Activated T-cell treated with anti-CD3 and anti-CD28 coated beads for 1 hour (primary cell): Measurements from ENCODE around the gene ITGA6.

Experiments
- DNase-seq: peaks from one replicate; pipeline ENCODE4 v3.0.0-alpha.2; 2020; ENCODE audit warnings: low read depth

Gene ITGA6

DNA sequence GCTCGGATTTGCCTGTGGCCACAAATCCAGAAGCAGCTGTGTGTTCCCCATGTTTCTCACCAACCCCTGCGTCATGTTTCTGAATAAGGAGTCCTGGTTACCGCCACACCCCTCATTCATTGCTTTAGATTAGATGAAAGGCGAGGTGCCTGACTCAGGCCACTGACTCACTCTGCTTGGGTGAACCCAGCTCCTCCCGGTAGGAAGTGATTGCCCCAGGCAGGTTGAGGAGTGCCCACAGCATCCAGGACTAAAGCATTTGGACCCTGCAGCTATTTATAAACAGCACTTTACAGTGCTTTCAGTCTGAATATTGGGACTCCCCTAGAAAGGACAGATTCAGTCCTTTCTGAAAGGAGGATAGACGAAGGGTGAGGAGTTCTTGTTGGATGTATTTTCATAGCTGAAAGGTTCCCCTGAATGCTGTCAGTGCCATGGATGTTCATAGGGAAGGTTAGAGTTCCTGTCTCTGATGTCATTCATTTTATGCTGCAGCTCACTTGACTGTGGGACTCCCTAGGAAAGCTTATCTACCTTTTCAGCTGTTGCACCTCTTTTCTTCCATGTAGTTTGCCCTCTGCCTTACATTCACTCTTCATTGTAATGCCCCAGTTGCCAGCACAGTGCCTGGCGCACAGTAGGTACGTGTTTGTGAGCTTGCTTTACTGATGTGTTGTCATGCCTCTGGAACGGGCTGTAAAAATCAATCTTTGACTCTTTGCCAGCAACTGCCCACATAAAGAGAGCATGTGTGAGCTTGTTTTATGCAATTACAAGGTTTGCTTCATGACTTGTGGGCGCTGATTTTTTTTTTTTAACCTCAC, 14.9 kb downstream of the ITGA6 start:
- DNase-seq, result peak; percentile 33

GRCh38 chr2:172445851-172446250, 18.5 kb downstream of the ITGA6 start:
- no peak for DNase-seq

GRCh38 chr2:172446474-172447063, 19.2 kb downstream of the ITGA6 start:
- DNase-seq, result no peak

- no peak for DNase-seq
Measured at GRCh38 chr2:172447811-172448493, 20.6 kb downstream of the ITGA6 start.

GRCh38 chr2:172448544-172449267, 21.3 kb downstream of the ITGA6 start:
- no peak for DNase-seq

GRCh38 chr2:172449911-172450550, 22.6 kb downstream of the ITGA6 start:
- no peak for DNase-seq

GRCh38 chr2:172451923-172452322, 24.5 kb downstream of the ITGA6 start:
- DNase-seq, result no peak

DNA sequence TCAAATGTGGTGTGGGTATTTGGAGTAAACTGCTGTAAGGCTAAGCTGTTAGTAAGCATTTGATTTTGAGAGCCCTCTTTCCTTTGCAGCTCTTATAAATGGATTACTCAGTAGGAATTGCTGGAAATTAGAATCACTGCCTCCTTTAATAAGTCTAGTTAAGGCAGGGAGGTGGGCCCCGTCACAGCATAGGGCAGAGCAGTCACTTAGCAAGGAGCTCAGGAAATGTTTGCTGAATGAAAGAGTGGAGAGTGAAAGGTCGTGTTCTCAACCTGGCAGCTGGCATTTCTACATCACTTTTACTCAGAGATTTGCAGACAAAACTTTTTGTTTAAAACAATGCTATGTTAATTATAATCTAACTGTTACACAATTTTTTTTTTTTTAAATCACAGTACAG, 25.5 kb downstream of the ITGA6 start:
- no peak for DNase-seq

- DNase-seq, result no peak
Measured at GRCh38 chr2:172454404-172455120, 27.2 kb downstream of the ITGA6 start.

DNA sequence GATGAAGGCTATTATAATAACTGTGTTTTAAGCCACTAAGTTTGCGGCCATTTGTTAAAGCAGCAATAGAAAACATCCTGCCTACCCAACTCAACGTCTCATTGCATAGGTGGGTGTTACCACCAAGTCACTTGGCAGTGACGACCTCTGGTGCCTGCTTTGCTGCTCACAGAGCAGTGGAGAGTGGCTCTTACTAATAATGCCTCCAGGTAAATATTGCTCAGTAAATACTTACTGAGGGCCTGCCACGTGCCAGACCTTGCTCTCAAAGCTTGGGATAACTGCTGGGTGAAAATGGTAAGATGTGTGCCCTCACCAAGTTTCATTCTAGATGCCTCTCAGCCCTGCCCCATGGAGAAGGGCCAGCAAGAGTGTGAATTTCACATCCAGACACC, 27.7 kb downstream of the ITGA6 start:
- DNase-seq, result no peak

DNA sequence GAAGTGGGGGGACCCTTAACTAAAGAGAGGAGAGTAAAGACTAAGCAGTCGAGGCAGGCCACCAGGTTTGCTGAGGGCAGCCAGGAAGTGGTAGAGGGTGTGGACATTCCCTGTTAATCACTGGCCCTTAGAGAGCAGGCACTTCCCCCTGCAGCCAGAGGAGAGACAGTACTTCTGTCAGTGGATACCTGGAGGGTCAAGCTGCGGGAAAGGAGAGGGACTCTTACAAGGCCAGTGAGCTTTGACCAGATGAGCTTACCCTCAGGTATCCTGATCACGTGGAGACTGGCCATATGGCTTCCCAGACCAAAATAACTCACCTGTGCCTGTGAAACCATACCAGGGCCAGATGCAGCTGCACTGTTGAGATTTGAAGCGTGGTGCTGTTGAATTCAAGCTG, 28.6 kb downstream of the ITGA6 start:
- DNase-seq, result no peak

- no peak for DNase-seq
Measured at GRCh38 chr2:172457536-172457935, 30.1 kb downstream of the ITGA6 start.

DNA sequence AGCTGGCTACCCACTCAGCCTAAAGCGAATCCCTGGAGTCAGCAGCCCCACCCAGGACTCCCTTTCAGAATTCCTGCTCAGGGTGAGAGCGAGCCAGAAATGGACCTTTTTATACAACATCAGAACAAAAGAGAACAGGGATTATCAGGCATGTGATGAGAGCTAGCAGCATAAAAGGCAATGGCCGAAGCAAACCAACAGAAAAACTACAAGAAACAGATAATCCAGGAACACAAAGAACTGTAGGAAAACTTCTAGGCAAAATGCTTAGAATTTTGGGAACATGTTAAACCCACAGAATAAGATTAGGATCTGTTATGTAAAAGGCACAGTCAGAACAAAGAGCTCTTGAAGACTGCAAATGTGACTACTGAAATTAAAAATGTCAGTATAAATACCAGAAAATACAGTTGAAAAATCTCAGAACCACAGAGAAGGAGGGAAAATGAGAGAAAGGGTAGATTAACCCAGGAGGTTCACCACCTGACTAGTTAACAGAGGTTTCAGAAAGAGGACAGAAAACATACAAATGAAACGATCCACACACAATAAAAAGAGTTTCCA, 31.3 kb downstream of the ITGA6 start:
- DNase-seq, result no peak

GRCh38 chr2:172460780-172461201, 33.4 kb downstream of the ITGA6 start:
- no peak for DNase-seq

DNA sequence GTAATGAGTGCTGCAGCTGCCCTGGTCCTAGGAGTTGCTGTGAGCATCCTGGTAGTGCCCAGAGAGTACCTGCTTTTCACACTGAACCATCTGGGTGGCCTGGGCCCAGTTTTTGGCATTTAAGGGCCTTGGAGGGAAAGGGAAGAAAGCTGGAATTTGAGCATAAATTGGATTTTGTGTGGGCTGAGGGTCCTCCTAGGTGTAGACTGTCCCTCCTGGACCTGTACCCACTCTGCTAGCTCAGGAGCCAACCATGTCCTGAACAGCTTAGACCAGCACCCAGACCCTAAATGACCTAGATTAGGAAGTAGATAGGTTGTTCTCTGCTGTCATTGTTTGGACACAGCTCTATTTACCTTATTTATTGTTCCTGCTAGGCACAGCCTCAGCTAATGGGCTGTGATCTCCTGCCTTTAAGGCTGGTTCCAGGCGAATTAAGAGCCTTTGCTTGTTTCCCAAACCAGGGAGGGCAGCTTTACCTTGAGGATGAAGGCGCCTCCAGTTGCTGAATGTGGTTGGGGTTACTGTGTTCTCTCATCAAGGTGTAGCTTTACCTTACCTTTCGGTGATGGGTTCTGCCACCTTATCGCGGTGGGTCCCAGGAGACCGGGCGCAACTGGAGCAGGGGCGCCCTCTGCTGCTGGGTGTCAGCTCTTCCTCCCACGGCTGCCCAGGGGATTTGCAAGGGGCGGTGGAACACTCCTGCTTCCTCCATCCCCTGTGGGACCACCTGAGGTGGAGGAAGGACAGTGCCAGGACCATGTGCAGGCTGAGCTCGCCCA, 34.4 kb downstream of the ITGA6 start:
- DNase-seq, result peak; percentile 77

DNA sequence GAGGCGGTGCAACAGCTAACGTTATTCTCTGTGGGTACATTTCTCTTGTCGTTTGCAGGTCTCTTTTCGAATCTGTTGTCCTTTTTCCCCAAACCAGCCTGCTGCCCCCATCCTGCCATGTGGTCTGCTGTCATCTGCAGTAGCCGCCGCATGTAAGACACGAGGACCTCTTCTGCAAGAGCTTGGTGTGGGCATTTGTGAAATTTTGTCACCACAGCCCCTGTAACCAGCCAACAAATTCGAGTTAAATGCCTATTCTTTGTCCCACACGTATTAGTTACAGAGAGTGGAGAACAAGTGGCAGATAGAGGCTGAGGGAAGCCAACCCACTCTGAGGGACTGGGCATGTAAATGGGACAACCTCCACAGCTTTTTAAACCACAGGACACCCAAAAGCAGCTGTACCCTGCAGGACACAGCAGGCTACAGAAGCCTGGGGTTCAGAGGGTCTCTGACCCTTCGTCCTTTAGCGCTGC, 35.0 kb downstream of the ITGA6 start:
- DNase-seq, result no peak

DNA sequence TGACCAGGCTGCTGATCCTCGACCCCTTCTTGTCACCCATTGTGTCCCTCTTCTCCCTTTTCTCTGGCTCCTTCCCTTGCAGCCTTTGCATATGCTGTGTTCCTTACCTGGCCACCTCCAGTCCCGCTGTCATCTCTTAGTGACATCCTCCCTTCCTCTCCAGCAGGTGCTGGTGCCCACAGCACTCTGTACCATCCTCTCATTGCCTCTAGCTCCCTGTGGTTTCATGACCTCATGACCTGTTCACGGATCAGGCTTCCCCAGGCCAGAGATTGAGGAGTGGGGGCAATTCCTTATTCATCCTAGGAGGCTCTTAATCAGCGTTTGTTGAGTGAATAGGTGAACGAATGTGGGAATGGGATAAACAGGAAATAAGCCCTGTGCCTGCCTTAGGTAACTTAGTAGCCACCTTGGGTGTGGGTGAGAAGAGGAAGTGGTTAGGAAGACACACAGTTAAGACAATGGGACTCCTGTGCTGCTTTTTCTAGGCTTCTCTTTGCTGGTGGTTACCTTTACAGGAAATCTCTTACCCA, 35.5 kb downstream of the ITGA6 start:
- DNase-seq, result no peak

- DNase-seq, result no peak
Measured at GRCh38 chr2:172464400-172465129, 37.2 kb downstream of the ITGA6 start.
